NB4 (cell line): ENCODE data around the gene PAPPA2.

Source experiments
- DNase-seq: peaks from one replicate; pipeline ENCODE4 v3.0.0; 2010; ENCODE audit warnings: low read depth
- H3K4me3 ChIP-seq: one replicate; pipeline ENCODE4 v1.5.1; 2011; ENCODE audit warnings: mild to moderate bottlenecking, low read depth, low read length, moderate library complexity
- MAX ChIP-seq: IDR thresholded peaks from 2 replicates; pipeline ENCODE4 v1.6.1; 2011; ENCODE audit warnings: low read depth, low read length
- MYC ChIP-seq: IDR thresholded peaks from 2 replicates; pipeline ENCODE4 v1.6.1; 2011; ENCODE audit warnings: low read depth, low read length
- POLR2A ChIP-seq: IDR thresholded peaks from 2 replicates; pipeline ENCODE4 v1.6.1; 2011; ENCODE audit warnings: mild to moderate bottlenecking; ENCODE audit not compliant: insufficient read length; ENCODE audit errors: extremely low read depth
- TF ChIP-seq, protein P1 (sequence below): IDR thresholded peaks from one replicate; pipeline ENCODE4 v1.5.1; 2012; ENCODE audit warnings: low read depth, low read length

Gene PAPPA2

GRCh38 chr1:176522310-176522845 is 59.4 kb downstream of the PAPPA2 start:
- TF ChIP-seq, protein P1, sequence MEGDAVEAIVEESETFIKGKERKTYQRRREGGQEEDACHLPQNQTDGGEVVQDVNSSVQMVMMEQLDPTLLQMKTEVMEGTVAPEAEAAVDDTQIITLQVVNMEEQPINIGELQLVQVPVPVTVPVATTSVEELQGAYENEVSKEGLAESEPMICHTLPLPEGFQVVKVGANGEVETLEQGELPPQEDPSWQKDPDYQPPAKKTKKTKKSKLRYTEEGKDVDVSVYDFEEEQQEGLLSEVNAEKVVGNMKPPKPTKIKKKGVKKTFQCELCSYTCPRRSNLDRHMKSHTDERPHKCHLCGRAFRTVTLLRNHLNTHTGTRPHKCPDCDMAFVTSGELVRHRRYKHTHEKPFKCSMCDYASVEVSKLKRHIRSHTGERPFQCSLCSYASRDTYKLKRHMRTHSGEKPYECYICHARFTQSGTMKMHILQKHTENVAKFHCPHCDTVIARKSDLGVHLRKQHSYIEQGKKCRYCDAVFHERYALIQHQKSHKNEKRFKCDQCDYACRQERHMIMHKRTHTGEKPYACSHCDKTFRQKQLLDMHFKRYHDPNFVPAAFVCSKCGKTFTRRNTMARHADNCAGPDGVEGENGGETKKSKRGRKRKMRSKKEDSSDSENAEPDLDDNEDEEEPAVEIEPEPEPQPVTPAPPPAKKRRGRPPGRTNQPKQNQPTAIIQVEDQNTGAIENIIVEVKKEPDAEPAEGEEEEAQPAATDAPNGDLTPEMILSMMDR: no peak
- TF ChIP-seq POLR2A: no peak
- TF ChIP-seq MYC: no peak
- TF ChIP-seq MAX: no peak
- no peak for DNase-seq
- no peak overlapping the region for H3K4me3 ChIP-seq

DNA sequence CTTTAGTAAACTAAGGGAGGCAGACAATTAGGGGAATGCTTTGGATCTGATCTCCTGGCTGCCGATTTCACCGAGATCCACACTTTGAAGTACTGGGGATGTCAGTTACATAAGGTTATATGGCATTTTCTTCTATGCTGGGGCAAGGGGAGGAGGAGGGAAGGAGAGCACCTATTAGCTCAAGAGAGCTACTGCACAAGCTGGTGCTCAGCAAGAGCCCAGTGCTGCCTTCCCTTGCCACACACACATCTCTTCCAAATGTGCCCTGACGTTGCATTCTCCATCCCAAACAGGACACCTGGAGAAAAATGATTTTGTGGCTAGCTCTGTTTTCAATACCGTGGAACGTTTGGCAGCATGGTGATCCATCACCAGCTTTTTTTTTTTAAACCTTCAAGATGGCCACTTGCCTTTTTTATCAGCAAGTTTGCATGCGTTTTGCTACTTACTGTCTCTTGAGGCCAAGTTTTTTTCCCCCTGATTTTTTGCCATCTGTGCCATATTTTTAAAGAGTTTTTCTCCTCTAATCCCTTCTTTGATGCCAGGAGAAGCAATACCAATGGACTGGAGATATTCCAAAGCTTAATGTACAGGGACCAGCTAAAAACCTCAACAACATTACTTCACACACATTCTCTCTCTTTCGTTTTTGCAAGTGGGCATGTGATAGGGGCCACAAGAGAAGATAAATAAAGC is 66.6 kb downstream of the PAPPA2 start:
- H3K4me3 ChIP-seq: no peak overlapping the region
- TF ChIP-seq MYC (no peak), MAX (no peak), POLR2A (no peak)
- TF ChIP-seq, protein P1: no peak
- DNase-seq: no peak

- TF ChIP-seq, protein P1: no peak
- TF ChIP-seq MAX: no peak
- no peak for TF ChIP-seq MYC
- no peak for TF ChIP-seq POLR2A
- H3K4me3 ChIP-seq: no peak overlapping the region
- no peak for DNase-seq
Measured at GRCh38 chr1:176531036-176531435, 68.1 kb downstream of the PAPPA2 start.

GRCh38 chr1:176531921-176532897 is 69.2 kb downstream of the PAPPA2 start:
- no peak for DNase-seq
- no peak overlapping the region for H3K4me3 ChIP-seq
- TF ChIP-seq MYC (no peak), POLR2A (no peak), MAX (no peak)
- TF ChIP-seq, protein P1: no peak

- no peak overlapping the region for H3K4me3 ChIP-seq
- DNase-seq: no peak
- TF ChIP-seq, protein P1: no peak
- no peak for TF ChIP-seq MYC
- no peak for TF ChIP-seq MAX
- no peak for TF ChIP-seq POLR2A
Measured at GRCh38 chr1:176533020-176533419, 70.0 kb downstream of the PAPPA2 start.
